Measurements from ENCODE around the gene TMEM169. TPM values are rescaled to one million over a fixed set of nuclear protein-coding genes. Genes with fewer than 3 reads are reported as not detected.

Gene TMEM169
- total and polyA plus RNA-seq, 2 of the 4 experiments (the other 2 are of a cell fraction), result 0.15 to 0.54 TPM

DNA sequence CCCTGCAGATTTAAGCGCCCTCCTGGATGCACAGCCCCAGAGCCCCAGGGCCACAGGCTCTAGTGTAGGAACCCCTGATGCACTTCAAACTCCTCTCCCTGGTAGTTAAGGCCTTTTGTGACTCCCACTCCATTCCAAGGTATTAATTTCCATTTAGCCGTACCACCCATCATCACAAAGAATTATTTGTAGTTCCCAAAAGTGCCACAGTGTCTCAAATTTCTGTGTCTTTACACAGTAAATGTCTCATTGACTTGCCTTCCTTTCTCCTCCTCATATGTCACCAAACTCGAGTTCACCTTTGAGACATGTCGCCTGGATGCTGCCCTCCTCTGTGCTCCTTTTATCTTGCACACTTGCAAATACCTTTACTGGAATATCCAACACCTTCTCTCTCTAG lies 26.0 kb upstream of the TMEM169 start:
- intact Hi-C loops (cut with micrococcal nuclease) (no loop called here), in situ Hi-C loops (cut with MboI; ENCODE audit: low sequenced_read_pairs) (no loop called here), dilution Hi-C loops (cut with HindIII; ENCODE audit: low sequenced_read_pairs, unreplicated experiment) (no loop called here)
- CTCF ChIA-PET, result no interaction called here
- Histone ChIP-seq H2AK9ac (replicated peaks; ENCODE audit: low read depth, low read length, poor library complexity) (no peak overlapping the region), H3K4ac (ENCODE audit: low read depth, low read length) (no peak overlapping the region), H3K4me3 (ENCODE audit: insufficient read depth, low read depth, low read length) (no peak overlapping the region), H3K23ac (ENCODE audit: low read depth, low read length) (no peak overlapping the region), H3K18ac (ENCODE audit: low read depth, low read length) (no peak overlapping the region), H3K14ac (replicated peaks; ENCODE audit: low read depth, low read length) (no peak overlapping the region; the same call in 1 of the 2 replicates), H3K27ac (ENCODE audit: insufficient read depth, low read length) (no peak overlapping the region), H2BK120ac (ENCODE audit: low read depth, low read length) (no peak overlapping the region), H3K9me3 (ENCODE audit: control insufficient read depth, insufficient read depth, low read length) (no peaks in the 10 kb centered on the region), H4K91ac (ENCODE audit: insufficient read depth, low read depth, low read length) (no peak overlapping the region), H2BK20ac (ENCODE audit: low read depth, low read length) (no peak overlapping the region), H4K5ac (ENCODE audit: low read depth, low read length) (no peak overlapping the region), H3K4me2 (ENCODE audit: low read depth, low read length) (no peak overlapping the region), H2BK5ac (ENCODE audit: low read depth, low read length, poor library complexity, severe bottlenecking) (no peak overlapping the region), H2AK5ac (ENCODE audit: low read depth, low read length) (no peak overlapping the region), H4K20me1 (ENCODE audit: insufficient read depth, low read length) (no peaks in the 10 kb centered on the region), H4K8ac (ENCODE audit: low read depth in 2 of 2, low read length in 2 of 2) (no peak overlapping the region), H3K36me3 (ENCODE audit: control insufficient read depth, insufficient read depth, low read length) (no peaks in the 10 kb centered on the region), H3K79me1 (ENCODE audit: low read depth in 1 of 2, low read length in 2 of 2) (no peaks in the 10 kb centered on the region), H3K27me3 (ENCODE audit: control insufficient read depth, insufficient read depth, low read length) (no peaks in the 10 kb centered on the region), H3K9ac (ENCODE audit: low read depth, low read length) (no peak overlapping the region), H3K56ac (ENCODE audit: extremely low read depth, insufficient read depth, low read length) (no peak overlapping the region), H3K4me1 (ENCODE audit: control insufficient read depth, insufficient read depth, low read length) (peaks cover 2% of the 10 kb centered on the region; the same call in 1 of the 2 replicates), H2BK15ac (ENCODE audit: low read depth, low read length) (no peak overlapping the region), H3K9me1 (ENCODE audit: insufficient read depth, low read length) (no peaks in the 10 kb centered on the region; the same call in 1 of the 2 replicates), H2AFZ (replicated peaks; ENCODE audit: low read length, poor library complexity) (no peak overlapping the region)
- 92% methylated on average over 2 of the region's 4 CpGs; no CpG with 5 or more reads in 1 of the 2 experiments for WGBS, 2 experiments (ENCODE audit: extremely low coverage in 2 of 2, insufficient read length in 1 of 2)
- no TSS peak for BruUV-seq (replicated peaks)
- DNase-seq, result no peak
- POLR2A ChIA-PET (ENCODE audit: unreplicated experiment), result no interaction called here
- no peak for ATAC-seq (ENCODE audit: low read depth)
- no peak for TF ChIP-seq BHLHE40 (IDR thresholded peaks at IDR 0.05; ENCODE audit: low read depth, low read length)
- TF ChIP-seq POLR2A (IDR thresholded peaks at IDR 0.05; ENCODE audit: low read depth, low read length), result no peak
- TF ChIP-seq FOS (IDR thresholded peaks at IDR 0.05; ENCODE audit: low read depth, low read length), result no peak
- TF ChIP-seq MAZ (IDR thresholded peaks at IDR 0.05; ENCODE audit: borderline replicate concordance, low read depth, low read length), result no peak
- TF ChIP-seq, protein P1, sequence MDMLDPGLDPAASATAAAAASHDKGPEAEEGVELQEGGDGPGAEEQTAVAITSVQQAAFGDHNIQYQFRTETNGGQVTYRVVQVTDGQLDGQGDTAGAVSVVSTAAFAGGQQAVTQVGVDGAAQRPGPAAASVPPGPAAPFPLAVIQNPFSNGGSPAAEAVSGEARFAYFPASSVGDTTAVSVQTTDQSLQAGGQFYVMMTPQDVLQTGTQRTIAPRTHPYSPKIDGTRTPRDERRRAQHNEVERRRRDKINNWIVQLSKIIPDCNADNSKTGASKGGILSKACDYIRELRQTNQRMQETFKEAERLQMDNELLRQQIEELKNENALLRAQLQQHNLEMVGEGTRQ (IDR thresholded peaks at IDR 0.05; ENCODE audit: low read depth, low read length), result no peak
- TF ChIP-seq, protein P2, sequence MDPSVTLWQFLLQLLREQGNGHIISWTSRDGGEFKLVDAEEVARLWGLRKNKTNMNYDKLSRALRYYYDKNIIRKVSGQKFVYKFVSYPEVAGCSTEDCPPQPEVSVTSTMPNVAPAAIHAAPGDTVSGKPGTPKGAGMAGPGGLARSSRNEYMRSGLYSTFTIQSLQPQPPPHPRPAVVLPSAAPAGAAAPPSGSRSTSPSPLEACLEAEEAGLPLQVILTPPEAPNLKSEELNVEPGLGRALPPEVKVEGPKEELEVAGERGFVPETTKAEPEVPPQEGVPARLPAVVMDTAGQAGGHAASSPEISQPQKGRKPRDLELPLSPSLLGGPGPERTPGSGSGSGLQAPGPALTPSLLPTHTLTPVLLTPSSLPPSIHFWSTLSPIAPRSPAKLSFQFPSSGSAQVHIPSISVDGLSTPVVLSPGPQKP (IDR thresholded peaks at IDR 0.05; ENCODE audit: borderline replicate concordance, low read depth, low read length), result no peak
- TF ChIP-seq, protein P3, sequence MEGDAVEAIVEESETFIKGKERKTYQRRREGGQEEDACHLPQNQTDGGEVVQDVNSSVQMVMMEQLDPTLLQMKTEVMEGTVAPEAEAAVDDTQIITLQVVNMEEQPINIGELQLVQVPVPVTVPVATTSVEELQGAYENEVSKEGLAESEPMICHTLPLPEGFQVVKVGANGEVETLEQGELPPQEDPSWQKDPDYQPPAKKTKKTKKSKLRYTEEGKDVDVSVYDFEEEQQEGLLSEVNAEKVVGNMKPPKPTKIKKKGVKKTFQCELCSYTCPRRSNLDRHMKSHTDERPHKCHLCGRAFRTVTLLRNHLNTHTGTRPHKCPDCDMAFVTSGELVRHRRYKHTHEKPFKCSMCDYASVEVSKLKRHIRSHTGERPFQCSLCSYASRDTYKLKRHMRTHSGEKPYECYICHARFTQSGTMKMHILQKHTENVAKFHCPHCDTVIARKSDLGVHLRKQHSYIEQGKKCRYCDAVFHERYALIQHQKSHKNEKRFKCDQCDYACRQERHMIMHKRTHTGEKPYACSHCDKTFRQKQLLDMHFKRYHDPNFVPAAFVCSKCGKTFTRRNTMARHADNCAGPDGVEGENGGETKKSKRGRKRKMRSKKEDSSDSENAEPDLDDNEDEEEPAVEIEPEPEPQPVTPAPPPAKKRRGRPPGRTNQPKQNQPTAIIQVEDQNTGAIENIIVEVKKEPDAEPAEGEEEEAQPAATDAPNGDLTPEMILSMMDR (conservative IDR thresholded peaks at IDR 0.05; ENCODE audit: low read depth, low read length), result no peak
- no peak for TF ChIP-seq NFE2L2 (IDR thresholded peaks at IDR 0.05; ENCODE audit: low read depth, low read length)
- no peak for TF ChIP-seq CEBPB (IDR thresholded peaks at IDR 0.05; ENCODE audit: low read depth, low read length)
- no peak for TF ChIP-seq MXI1 (IDR thresholded peaks at IDR 0.05; ENCODE audit: borderline replicate concordance, low read depth, low read length)
- no peak for TF ChIP-seq SMC3 (IDR thresholded peaks at IDR 0.05; ENCODE audit: low read depth, low read length)
- TF ChIP-seq RAD21 (IDR thresholded peaks at IDR 0.05; ENCODE audit: low read length), result no peak
- no peak for TF ChIP-seq RFX5 (IDR thresholded peaks at IDR 0.05; ENCODE audit: low read depth, low read length)
- TF ChIP-seq RCOR1 (IDR thresholded peaks at IDR 0.05; ENCODE audit: insufficient replicate concordance, low read length), result no peak
- TF ChIP-seq CHD1 (IDR thresholded peaks at IDR 0.05; ENCODE audit: low read depth, low read length), result no peak
- TF ChIP-seq MAFK (IDR thresholded peaks at IDR 0.05; ENCODE audit: low read depth, low read length), result no peak
